A673 (cell line): ENCODE measurements around the gene SLIT3.

Experiments used
- CTCF ChIP-seq: fragments of 300-800, 200-600 bp; sonication (generic); conservative IDR thresholded peaks from 2 replicates; pipeline ENCODE4 v1.5.1; 2017; ENCODE audit warnings: low read depth, mild to moderate bottlenecking, antibody characterized with exemption, low read length, moderate library complexity, mixed read lengths
- EZH2 ChIP-seq: fragments of 200-600 bp; sonication (generic); IDR thresholded peaks from 2 replicates; pipeline ENCODE4 v1.6.1; 2017; ENCODE audit warnings: borderline replicate concordance, low read depth, mild to moderate bottlenecking, mixed read lengths, antibody characterized with exemption, low read length; ENCODE audit not compliant: poor library complexity, severe bottlenecking

GRCh38 chr5:169197343-169197742 is 103.6 kb downstream of the SLIT3 start:
- TF ChIP-seq EZH2, result no peak
- TF ChIP-seq CTCF, result no peak
